Muscle of leg (tissue), 11 donors: ENCODE results near the gene CCNT1. TPM values are rescaled to one million over a fixed set of nuclear protein-coding genes. Genes with fewer than 3 reads are reported as not detected.
"Not testable (repeated sequence)": the region's sequence is repeated elsewhere in the genome, so short reads cannot be mapped to it uniquely, and the experiment has no call there.

Experiments used
- DNase-seq: peaks from one replicate; pipeline ENCODE4 v3.0.0; 2013
- H3K27ac ChIP-seq: one replicate; pipeline ENCODE4 v1.5.1; 2013; ENCODE audit warnings: mild to moderate bottlenecking, low read length, control low read depth
- H3K27me3 ChIP-seq: one replicate; pipeline ENCODE4 v1.6.1; 2013; ENCODE audit warnings: low read length; ENCODE audit not compliant: control insufficient read depth, insufficient read depth
- H3K36me3 ChIP-seq: one replicate; pipeline ENCODE4 v1.6.1; 2013; ENCODE audit warnings: low read length; ENCODE audit not compliant: control insufficient read depth, insufficient read depth
- H3K4me1 ChIP-seq: one replicate; pipeline ENCODE4 v1.6.1; 2013; ENCODE audit warnings: low read length; ENCODE audit not compliant: control insufficient read depth, insufficient read depth
- H3K4me3 ChIP-seq: one replicate; pipeline ENCODE4 v1.5.1; 2013; ENCODE audit warnings: low read length, control low read depth
- H3K9me3 ChIP-seq: replicated peaks from 2 replicates; pipeline ENCODE4 v1.6.1; 2013; ENCODE audit warnings: low read depth, low read length; ENCODE audit not compliant: control insufficient read depth
- WGBS: methylation state at CpG from one replicate; pipeline ENCODE4 v1.1.5; 2013; ENCODE audit warnings: missing lambda C conversion rate; ENCODE audit not compliant: insufficient coverage; 5-methylcytosine and 5-hydroxymethylcytosine counted together
- polyA plus RNA-seq, 8 donors: library from polyadenylated mRNA; unstranded; fragments of 120-200 nt; gene quantifications; one replicate each; pipeline versions ENCODE4 v1.2.1 to v1.2.3, GENCODE V29; 2013; ENCODE audit warnings: inconsistent platforms in 1 of 8, low replicate concordance in 1 of 8; ENCODE audit not compliant: insufficient read length in 8 of 8, insufficient read depth in 1 of 8
- total RNA-seq: library from RNA; stranded (reverse); fragments of 120-200 nt; gene quantifications from one replicate; pipeline ENCODE4 v1.2.4, GENCODE V29; 2013

Gene CCNT1
- total and polyA plus RNA-seq, 9 donors, result 13.3 to 19.6 (median 16.4) TPM

DNA sequence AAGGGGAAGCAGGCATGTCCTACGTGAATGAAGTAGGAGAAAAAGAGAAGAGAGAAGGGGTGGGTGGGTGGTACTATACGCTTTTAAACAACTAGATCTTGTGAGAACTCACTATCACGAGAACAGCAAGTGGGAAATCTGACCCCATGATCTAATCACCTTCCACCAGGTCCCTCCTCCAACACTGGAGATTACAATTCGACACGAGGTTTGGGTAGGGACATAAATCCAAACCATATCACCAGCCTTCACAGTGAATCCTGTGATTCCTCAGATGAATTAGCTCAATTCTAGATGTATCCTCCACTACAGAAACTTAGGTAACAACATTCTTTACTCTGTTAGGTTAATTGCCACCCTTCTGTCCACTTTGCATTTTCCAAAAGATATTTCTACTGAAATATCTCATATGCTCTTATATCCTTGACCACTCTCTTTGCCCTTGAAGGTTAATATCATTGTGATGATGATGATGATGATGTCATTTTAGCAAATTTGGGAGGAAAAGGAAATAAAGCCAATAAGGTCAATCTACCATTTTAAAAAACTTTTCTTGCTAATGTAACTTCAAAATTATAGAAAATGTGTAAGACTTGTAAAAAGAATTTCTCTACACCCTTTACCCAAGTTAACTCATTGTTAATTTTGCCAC lies 23.2 kb upstream of the CCNT1 start:
- peaks cover 12% of the 10 kb centered on the region for H3K27me3 ChIP-seq
- H3K4me3 ChIP-seq, result no peak overlapping the region
- H3K27ac ChIP-seq, result no peak overlapping the region
- H3K4me1 ChIP-seq, result no peaks in the 10 kb centered on the region
- no peaks in the 10 kb centered on the region for H3K36me3 ChIP-seq
- no peaks in the 10 kb centered on the region for H3K9me3 ChIP-seq
- no peak for DNase-seq
- WGBS, result 32% methylated on average over 3 of the region's 5 CpGs

DNA sequence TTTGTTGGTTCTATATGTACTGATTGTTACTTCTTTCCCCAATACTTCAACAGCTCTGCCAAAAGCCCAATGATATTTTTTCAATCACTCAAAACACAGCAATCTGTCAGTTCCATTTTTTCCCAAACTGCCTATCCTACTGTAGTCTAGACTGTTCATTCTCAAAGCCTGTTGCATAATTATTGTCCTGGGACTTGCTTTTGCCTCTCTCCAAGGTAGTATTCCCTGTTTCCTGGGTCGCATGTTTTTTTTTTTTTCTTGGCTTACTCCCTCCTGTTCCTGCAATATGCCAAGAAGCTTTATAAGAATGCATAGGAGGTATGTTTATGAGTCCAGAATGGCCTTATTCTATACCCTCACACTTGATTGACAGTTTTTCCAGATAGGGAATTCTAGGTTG lies 19.9 kb upstream of the CCNT1 start:
- Histone ChIP-seq H3K27me3 (peaks cover 12% of the 10 kb centered on the region), H3K4me3 (no peak overlapping the region), H3K36me3 (no peaks in the 10 kb centered on the region), H3K27ac (no peak overlapping the region), H3K9me3 (no peaks in the 10 kb centered on the region), H3K4me1 (no peaks in the 10 kb centered on the region)
- DNase-seq, result no peak
- WGBS, result no CpG with 5 or more reads among the region's 1 CpG

DNA sequence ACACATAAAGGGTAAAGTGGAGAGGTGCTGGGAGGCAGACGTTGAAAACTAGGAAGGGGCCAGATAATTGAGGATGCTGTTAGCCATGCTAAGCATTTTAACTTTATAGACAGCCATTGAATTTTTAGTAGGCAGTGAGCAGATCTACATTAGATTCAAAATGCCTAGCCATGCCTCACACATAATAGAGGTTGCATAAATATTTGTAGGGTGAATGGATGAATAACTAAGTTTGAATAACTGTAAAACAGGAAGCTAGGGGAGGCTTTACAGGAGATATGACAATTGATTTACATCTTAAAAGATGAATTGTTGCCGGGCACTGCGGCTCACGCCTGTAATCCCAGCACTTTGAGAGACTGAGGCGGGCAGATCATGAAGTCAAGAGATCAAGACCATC lies 12.3 kb upstream of the CCNT1 start:
- peaks cover 2% of the 10 kb centered on the region for H3K27me3 ChIP-seq

DNA sequence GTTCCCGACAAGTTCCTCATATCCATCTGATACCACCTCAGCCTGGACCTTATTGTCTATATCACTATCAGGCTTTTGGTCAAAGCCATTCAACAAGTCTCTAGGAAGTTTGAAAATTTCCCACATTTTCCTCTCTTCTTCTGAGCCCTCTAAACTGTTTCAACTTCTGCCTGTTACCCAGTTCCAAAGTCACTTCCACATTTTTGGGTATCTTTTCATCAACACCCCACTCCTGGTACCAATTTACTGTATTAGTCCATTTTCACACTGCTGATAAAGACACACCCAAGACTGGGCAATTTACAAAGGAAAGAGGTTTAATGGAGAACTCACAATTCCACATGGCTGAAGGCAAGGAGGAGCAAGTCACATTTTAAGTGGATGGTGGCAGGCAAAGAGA lies 4.2 kb upstream of the CCNT1 start:
- H3K9me3 ChIP-seq, H3K27ac ChIP-seq, H3K27me3 ChIP-seq, DNase-seq, H3K4me1 ChIP-seq, H3K4me3 ChIP-seq, H3K36me3 ChIP-seq: not testable (repeated sequence)
- 71% methylated on average over 1 of the region's 1 CpG for WGBS

More for the DNA sequence above, 12.3 kb upstream of the CCNT1 start:
- Histone ChIP-seq H3K36me3 (no peaks in the 10 kb centered on the region), H3K27ac (no peak overlapping the region), H3K4me1 (no peaks in the 10 kb centered on the region), H3K9me3 (no peaks in the 10 kb centered on the region), H3K4me3 (no peak overlapping the region)
- DNase-seq, result no peak
- WGBS, result 65% methylated on average over 4 of the region's 5 CpGs

DNA sequence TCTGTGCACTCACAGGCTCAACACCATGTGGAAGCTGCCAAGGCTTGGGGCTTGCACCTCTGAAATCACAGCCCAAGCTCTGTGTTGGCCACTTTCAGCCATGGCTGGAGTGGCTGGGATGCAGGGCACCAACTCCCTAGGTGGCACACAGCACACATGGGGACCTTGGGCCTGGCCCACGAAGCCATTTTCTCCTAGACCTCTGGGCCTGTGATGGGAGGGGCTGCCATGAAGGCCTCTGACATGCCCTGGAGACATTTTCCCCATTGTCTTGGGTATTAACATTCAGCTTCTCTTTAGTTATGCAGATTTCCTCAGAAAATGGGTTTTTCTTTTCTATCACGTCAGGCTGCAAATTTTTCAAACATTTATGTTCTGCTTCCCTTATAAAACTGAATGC lies 3.7 kb upstream of the CCNT1 start:
- not testable (repeated sequence) for H3K27me3 ChIP-seq, DNase-seq, H3K4me3 ChIP-seq, H3K27ac ChIP-seq, H3K36me3 ChIP-seq, H3K9me3 ChIP-seq
- peaks cover 11% of the 10 kb centered on the region for H3K4me1 ChIP-seq
- 50% methylated on average over 1 of the region's 2 CpGs for WGBS

DNA sequence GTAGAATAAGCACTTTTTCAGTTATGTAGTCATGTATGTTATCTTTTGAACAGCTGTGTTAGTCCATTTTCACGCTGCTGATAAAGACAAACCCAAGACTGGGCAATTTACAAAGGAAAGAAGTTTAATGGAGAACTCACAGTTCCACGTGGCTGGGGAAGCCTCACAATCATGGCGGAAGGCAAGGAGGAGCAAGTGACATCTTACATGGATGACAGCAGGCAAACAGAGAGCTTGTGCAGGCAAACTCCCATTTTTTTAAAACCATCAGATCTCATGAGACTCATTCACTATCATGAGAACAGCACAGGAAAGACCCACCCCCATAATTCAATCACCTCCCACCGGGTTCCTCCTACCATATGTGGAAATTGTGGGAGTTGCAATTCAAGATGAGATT lies 2.5 kb upstream of the CCNT1 start:
- not testable (repeated sequence) for H3K9me3 ChIP-seq, H3K27me3 ChIP-seq, H3K36me3 ChIP-seq, H3K27ac ChIP-seq, DNase-seq, H3K4me3 ChIP-seq
- WGBS, result 82% methylated on average over 3 of the region's 4 CpGs
- peaks cover 17% of the 10 kb centered on the region for H3K4me1 ChIP-seq

DNA sequence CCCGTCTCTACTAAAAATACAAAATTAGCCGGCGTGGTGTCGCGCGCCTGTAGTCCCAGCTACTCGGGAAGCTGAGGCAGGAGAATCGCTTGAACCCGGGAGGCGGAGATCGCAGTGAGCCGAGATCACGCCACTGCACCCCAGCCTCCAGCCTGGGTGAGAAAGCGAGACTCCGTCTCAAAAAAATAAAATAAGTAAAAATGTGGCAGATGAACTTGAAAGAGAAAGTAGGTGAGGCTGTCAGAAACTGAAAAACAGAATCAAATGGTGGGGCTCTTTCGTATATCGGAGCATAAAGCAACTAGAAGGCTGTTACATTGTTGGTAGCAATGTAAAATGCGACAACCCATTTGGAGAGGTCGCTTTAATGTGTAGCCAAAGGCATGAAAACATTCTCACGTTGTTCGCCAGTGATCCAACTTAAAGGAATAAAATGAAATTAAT lies 767 bp upstream of the CCNT1 start:
- peaks cover 17% of the 10 kb centered on the region for H3K4me1 ChIP-seq
- H3K27ac ChIP-seq, result peak overlapping the region; percentile 99
- peak overlapping the region; percentile 93 for H3K4me3 ChIP-seq
- H3K36me3 ChIP-seq, result peaks cover 18% of the 10 kb centered on the region
- peaks cover 3% of the 10 kb centered on the region for H3K9me3 ChIP-seq
- H3K27me3 ChIP-seq, result no peaks in the 10 kb centered on the region
- DNase-seq, result peak; percentile 37
- 7% methylated on average over 17 of the region's 21 CpGs for WGBS

DNA sequence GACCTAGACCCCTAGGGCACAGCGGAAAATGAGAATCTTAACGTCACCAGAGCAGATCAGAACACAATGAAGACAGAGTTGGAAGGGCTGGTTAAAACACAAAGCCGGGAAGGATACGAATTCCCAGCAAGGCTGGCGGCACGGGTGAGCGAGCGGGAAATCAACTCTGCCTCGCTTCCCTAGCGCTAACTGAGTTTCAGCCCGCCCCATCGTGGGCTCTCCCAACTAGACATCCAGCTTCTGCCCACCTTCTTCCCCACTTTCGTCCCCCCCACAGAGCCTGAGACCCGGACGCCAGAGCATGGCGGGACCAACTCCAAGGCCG lies 377 bp downstream of the CCNT1 start:
- Histone ChIP-seq H3K27me3 (no peaks in the 10 kb centered on the region), H3K36me3 (peaks cover 24% of the 10 kb centered on the region), H3K4me1 (peaks cover 17% of the 10 kb centered on the region), H3K27ac (peak overlapping the region; percentile 99), H3K9me3 (peaks cover 3% of the 10 kb centered on the region), H3K4me3 (peak overlapping the region; percentile 93)
- no peak for DNase-seq
- 0% methylated on average over 16 of the region's 17 CpGs for WGBS

DNA sequence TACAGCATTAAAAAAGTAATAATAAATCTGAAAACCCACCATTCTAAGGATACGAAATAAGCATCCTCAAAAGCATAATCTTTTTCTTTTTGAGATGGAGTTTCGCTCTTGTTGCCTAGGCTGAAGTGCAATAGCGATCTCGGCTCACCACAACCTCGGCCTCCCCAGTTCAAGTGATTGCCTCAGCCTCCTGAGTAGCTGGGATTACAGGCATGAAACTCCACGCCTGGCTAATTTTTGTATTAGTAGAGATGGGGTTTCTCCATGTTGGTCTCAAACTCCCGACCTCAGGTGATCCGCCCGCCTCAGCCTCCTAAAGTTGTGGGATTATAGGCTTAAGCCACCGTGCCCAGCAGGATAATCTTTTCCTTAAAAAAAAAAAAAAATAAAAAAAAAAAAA lies 4.3 kb downstream of the CCNT1 start:
- Histone ChIP-seq H3K9me3 (no peaks in the 10 kb centered on the region), H3K4me3 (no peak overlapping the region), H3K27me3 (no peaks in the 10 kb centered on the region), H3K27ac (no peak overlapping the region), H3K36me3 (peaks cover 41% of the 10 kb centered on the region), H3K4me1 (peaks cover 14% of the 10 kb centered on the region)
- no peak for DNase-seq
- 83% methylated on average over 1 of the region's 10 CpGs for WGBS

DNA sequence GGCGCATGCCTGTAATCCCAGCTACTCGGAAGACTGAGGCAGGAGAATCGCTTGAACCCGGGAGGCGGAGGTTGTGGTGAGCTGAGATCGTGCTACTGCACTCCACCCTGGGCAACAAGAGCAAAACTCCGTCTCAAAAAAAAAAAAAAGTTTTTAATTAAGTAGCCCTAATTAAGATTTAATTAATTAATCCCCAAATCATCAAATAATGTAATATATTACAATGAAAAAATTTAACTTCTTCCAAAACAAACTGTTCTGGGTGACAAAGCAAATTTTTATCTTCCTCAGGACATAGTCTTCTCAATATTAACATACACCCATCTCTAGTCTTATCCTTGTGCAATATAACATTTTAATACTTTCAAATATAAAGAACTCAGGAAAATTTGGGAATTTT lies 17.7 kb downstream of the CCNT1 start:
- H3K4me3 ChIP-seq, H3K27ac ChIP-seq, H3K9me3 ChIP-seq, H3K4me1 ChIP-seq, DNase-seq, H3K27me3 ChIP-seq: not testable (repeated sequence)
- 100% methylated on average over 5 of the region's 7 CpGs for WGBS
- H3K36me3 ChIP-seq, result peaks cover 25% of the 10 kb centered on the region

DNA sequence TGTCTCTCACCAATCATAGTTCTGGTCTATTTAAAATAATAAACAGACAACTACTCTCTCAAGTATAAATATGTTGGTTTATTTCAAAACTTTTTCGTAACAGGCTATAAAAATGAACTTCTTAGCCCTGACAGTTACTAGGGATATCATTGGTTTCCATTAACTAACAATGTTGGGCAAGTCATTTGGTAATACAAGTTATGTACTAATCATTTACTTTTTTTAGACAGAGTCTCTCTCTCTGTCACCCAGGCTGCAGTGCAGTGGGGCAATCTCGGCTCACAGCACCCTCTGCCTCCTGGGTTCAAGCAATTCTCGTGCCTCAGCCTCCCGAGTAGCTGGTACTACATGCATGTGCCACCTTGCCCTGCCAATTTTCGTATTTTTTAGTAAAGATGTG lies 19.9 kb downstream of the CCNT1 start:
- Histone ChIP-seq H3K4me1 (no peaks in the 10 kb centered on the region), H3K4me3 (no peak overlapping the region), H3K9me3 (no peaks in the 10 kb centered on the region), H3K36me3 (peaks cover 22% of the 10 kb centered on the region), H3K27ac (no peak overlapping the region), H3K27me3 (no peaks in the 10 kb centered on the region)
- WGBS, result 100% methylated on average over 3 of the region's 5 CpGs
- DNase-seq, result no peak
